Astrocyte (in vitro differentiated cells and primary cell): ENCODE results near the gene OR10A5.

ENCODE experiments used
- CTCF ChIP-seq: IDR thresholded peaks from 2 replicates; pipeline ENCODE4 v1.5.1; 2011; ENCODE audit warnings: low read depth, mild to moderate bottlenecking, inconsistent platforms, low read length, moderate library complexity; ENCODE audit not compliant: insufficient read depth
- EZH2 ChIP-seq: IDR thresholded peaks from 2 replicates; pipeline ENCODE4 v1.6.1; 2012; ENCODE audit warnings: mild to moderate bottlenecking, low read length, inconsistent platforms; ENCODE audit not compliant: insufficient read depth

- no peak for TF ChIP-seq CTCF
- TF ChIP-seq EZH2 = no peak
Observed at GRCh38 chr11:6875761-6876160, 30.3 kb downstream of the OR10A5 start.
